Measurements from ENCODE around the gene SCAI. TPM values are rescaled to one million over a fixed set of nuclear protein-coding genes. Genes with fewer than 3 reads are reported as not detected.

Gene SCAI
- total and polyA plus RNA-seq, 9 of the 15 experiments (the other 6 are each of a cell fraction or from before 2014, with no cell fraction given): 0.70 to 12.4 (median 4.2) TPM

DNA sequence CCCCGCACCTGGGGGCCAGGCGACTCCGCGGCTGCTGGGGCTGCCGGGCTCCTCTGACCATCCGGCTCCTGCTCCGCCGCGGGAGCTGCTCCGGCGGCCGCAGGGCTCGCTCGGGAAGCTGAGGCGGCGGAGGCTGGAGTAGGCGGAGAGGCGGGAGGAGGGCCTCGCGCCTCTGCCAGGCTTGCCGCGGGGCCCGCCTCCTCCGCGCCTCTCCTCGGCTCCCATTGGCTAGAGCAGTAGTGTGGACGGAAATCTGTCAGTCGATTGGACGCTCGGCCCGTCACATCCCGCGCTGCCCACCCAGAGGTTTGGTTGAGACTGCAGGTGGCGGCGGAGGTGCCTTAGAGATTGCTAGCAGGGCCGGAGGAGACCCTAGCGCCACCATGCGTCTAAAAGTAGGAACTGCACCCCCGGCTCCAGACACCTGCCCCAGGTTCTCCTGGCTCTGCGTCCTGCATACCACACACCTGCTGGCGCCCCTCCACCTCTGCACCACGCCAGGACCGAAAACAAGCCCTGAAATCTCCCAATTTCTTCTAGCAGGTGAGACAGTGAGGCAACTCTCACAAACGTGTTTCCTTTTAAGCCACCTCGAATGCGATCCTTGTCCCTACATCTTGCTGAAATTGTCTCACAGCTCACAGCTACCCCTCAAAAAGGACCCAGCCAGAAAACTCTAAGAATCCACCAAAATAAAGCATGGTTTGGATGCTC lies at the start of gene SCAI (continued):
- peak; percentile 79; the same call in 1 of the 2 replicates for TF ChIP-seq REST (IDR thresholded peaks at IDR 0.05; ENCODE audit: borderline replicate concordance)
- no peak for TF ChIP-seq REST (CRISPR knock-in tag; IDR thresholded peaks at IDR 0.05; ENCODE audit: low read depth)
- TF ChIP-seq MTA3 (IDR thresholded peaks at IDR 0.05; ENCODE audit: borderline replicate concordance): peak; percentile 92; the same call in 1 of the 2 replicates
- TF ChIP-seq ZMIZ1 (IDR thresholded peaks at IDR 0.05; ENCODE audit: low read depth in 2 of 2, low read length in 2 of 2): 0 out of 4 replicates have a peak, but pooled peaks of 1 of the 2 experiments have one; percentile 62
- TF ChIP-seq ZBTB2 (IDR thresholded peaks at IDR 0.05): no peak
- no peak for TF ChIP-seq ZNF217 (CRISPR knock-in tag; IDR thresholded peaks at IDR 0.05)
- TF ChIP-seq HCFC1 (IDR thresholded peaks at IDR 0.05; ENCODE audit: low read depth, low read length): peak; percentile 58
- peak in 1 of 2 experiments; percentile 39; a peak in 1 of 4 replicates for TF ChIP-seq RCOR1 (IDR thresholded peaks at IDR 0.05; ENCODE audit: borderline replicate concordance in 1 of 2, low read depth in 2 of 2, low read length in 2 of 2)
- no peak for TF ChIP-seq ZNF655 (CRISPR knock-in tag; IDR thresholded peaks at IDR 0.05)
- TF ChIP-seq HMGN3 (IDR thresholded peaks at IDR 0.05; ENCODE audit: borderline replicate concordance, extremely low read depth, insufficient read length, low read depth, low read length): peak; percentile 63
- TF ChIP-seq SRSF7 (optimal IDR thresholded peaks at IDR 0.05; ENCODE audit: low read depth, low read length): no peak
- peak; percentile 97 for TF ChIP-seq NEUROD1 (IDR thresholded peaks at IDR 0.05; ENCODE audit: borderline replicate concordance, low read depth, low read length, partially characterized antibody)

Data from K562 (cell line).